GM13976 (cell line): ENCODE results near the gene MTHFSD.

Experiments
- DNase-seq: peaks from one replicate; pipeline ENCODE4 v3.0.0; 2012; ENCODE audit warnings: low spot score
- in situ Hi-C: fragments of 300-500 bp; cut with MboI; formaldehyde crosslinking; loops from one replicate; pipeline ENCODE4 v1.12.0; 2022; ENCODE audit warnings: low sequenced_read_pairs, mixed read lengths, inconsistent platforms; ENCODE audit not compliant: unreplicated experiment
- TF ChIP-seq, protein P1 (sequence below): IDR thresholded peaks from 2 replicates; pipeline ENCODE4 v1.5.1; 2012; ENCODE audit warnings: borderline replicate concordance, mild to moderate bottlenecking; ENCODE audit not compliant: insufficient read depth; ENCODE audit errors: extremely low read depth, missing control alignments, control extremely low read depth

MTHFSD gene

DNA sequence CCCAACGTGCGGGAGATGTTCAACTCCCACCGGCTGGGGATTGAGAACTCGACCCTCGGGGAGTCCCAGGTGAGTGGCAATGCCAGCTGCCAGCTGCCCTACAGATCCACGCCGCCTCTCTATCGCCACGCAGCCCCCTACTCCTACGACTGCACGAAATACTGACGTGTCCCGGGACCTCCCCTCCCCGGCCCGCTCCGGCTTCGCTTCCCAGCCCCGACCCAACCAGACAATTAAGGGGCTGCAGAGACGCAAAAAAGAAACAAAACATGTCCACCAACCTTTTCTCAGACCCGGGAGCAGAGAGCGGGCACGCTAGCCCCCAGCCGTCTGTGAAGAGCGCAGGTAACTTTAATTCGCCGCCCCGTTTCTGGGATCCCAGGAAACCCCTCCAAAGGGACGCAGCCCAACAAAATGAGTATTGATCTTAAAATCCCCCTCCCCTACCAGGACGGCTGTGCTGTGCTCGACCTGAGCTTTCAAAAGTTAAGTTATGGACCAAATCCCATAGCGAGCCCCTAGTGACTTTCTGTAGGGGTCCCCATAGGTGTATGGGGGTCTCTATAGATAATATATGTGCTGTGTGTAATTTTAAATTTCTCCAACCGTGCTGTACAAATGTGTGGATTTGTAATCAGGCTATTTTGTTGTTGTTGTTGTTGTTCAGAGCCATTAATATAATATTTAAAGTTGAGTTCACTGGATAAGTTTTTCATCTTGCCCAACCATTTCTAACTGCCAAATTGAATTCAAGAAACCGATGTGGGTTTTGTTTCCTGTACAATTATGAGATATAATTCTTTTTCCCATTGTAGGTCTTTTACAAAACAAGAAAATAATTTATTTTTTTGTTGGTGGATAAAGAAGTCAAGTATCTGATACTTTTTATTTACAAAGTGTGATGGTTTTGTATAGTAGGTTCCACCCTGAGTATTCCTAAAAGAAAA, 13.9 kb upstream of the MTHFSD start:
- in situ Hi-C loops = loop anchor here (10.0 to 25.0 kb wide), 2 partner anchors 486 to 718 kb away; no protein-coding TSS in a partner anchor
- no peak for DNase-seq
- TF ChIP-seq, protein P1, sequence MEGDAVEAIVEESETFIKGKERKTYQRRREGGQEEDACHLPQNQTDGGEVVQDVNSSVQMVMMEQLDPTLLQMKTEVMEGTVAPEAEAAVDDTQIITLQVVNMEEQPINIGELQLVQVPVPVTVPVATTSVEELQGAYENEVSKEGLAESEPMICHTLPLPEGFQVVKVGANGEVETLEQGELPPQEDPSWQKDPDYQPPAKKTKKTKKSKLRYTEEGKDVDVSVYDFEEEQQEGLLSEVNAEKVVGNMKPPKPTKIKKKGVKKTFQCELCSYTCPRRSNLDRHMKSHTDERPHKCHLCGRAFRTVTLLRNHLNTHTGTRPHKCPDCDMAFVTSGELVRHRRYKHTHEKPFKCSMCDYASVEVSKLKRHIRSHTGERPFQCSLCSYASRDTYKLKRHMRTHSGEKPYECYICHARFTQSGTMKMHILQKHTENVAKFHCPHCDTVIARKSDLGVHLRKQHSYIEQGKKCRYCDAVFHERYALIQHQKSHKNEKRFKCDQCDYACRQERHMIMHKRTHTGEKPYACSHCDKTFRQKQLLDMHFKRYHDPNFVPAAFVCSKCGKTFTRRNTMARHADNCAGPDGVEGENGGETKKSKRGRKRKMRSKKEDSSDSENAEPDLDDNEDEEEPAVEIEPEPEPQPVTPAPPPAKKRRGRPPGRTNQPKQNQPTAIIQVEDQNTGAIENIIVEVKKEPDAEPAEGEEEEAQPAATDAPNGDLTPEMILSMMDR = no peak

DNA sequence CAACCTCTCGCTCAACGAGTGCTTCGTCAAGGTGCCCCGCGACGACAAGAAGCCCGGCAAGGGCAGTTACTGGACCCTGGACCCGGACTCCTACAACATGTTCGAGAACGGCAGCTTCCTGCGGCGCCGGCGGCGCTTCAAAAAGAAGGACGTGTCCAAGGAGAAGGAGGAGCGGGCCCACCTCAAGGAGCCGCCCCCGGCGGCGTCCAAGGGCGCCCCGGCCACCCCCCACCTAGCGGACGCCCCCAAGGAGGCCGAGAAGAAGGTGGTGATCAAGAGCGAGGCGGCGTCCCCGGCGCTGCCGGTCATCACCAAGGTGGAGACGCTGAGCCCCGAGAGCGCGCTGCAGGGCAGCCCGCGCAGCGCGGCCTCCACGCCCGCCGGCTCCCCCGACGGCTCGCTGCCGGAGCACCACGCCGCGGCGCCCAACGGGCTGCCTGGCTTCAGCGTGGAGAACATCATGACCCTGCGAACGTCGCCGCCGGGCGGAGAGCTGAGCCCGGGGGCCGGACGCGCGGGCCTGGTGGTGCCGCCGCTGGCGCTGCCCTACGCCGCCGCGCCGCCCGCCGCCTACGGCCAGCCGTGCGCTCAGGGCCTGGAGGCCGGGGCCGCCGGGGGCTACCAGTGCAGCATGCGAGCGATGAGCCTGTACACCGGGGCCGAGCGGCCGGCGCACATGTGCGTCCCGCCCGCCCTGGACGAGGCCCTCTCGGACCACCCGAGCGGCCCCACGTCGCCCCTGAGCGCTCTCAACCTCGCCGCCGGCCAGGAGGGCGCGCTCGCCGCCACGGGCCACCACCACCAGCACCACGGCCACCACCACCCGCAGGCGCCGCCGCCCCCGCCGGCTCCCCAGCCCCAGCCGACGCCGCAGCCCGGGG, 12.9 kb upstream of the MTHFSD start:
- TF ChIP-seq, protein P1 = no peak
- in situ Hi-C loops = loop anchor here (10.0 to 25.0 kb wide), 2 partner anchors 487 to 719 kb away; no protein-coding TSS in a partner anchor
- no peak for DNase-seq

DNA sequence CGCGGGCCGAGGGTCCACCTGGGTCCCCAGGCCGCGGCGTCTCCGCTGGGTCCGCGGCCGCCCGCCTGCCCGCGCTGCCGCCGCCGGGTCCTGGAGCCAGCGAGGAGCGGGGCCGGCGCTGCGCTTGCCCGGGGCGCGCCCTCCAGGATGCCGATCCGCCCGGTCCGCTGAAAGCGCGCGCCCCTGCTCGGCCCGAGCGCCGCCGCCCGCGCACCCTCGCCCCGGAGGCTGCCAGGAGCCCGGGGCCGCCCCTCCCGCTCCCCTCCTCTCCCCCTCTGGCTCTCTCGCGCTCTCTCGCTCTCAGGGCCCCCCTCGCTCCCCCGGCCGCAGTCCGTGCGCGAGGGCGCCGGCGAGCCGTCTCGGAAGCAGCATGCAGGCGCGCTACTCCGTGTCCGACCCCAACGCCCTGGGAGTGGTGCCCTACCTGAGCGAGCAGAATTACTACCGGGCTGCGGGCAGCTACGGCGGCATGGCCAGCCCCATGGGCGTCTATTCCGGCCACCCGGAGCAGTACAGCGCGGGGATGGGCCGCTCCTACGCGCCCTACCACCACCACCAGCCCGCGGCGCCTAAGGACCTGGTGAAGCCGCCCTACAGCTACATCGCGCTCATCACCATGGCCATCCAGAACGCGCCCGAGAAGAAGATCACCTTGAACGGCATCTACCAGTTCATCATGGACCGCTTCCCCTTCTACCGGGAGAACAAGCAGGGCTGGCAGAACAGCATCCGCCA, 12.1 kb upstream of the MTHFSD start:
- TF ChIP-seq, protein P1 = no peak
- in situ Hi-C loops = loop anchor here (10.0 to 25.0 kb wide), 2 partner anchors 488 to 720 kb away; no protein-coding TSS in a partner anchor
- DNase-seq = no peak

GRCh38 chr16:86566601-86566965, 11.5 kb upstream of the MTHFSD start, which contains the start of gene FOXC2:
Gene FOXC2, plus strand, starts transcription at chr16:86566829. Its CDS starts 507 bp downstream, at chr16:86567336.
- TF ChIP-seq, protein P1 = no peak
- in situ Hi-C loops = loop anchor here (10.0 to 25.0 kb wide), 2 partner anchors 488 to 721 kb away; no protein-coding TSS in a partner anchor
- DNase-seq = no peak

DNA sequence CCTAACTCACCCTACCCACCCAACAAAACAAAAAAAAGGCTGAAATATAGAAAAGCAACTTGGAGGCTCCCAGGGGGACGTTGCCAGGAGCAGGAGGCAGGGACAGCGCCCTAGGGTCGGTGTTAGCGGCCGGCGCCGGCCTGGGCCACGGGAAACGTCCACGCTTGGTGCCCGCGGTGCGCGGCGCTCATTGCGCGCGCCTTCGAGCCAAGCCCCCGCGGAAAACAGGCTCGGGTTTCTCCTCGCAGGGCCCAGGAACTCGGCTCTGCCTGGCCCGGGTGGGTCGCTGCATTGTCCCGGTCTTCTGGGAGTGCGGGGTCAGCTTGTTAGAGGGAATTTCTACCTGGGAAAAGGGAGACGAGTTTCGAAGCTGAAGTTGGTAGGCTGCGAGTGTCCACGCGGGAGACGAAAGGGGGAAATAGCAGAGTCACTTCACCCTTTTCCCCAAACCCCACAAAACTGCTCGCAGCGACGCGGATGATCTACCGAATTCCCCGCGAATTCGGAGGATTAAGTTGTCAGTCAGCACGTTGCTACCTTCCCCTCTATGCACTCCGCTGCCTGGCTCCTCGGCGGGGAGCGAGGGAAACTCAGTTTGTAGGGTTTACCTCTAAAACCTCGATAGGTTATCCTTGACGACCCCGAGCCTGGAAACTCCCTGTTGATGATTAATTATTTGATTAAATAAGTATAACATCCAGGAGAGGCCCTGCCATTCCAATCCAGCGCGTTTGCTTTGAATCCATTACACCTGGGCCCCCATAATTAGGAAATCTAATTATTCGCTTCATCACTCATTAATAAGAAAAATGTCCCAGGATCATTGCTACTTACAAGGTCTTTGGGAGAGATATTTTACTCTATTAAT, 10.8 kb upstream of the MTHFSD start:
- DNase-seq = no peak
- in situ Hi-C loops = loop anchor here (10.0 to 25.0 kb wide), 2 partner anchors 489 to 721 kb away; no protein-coding TSS in a partner anchor
- TF ChIP-seq, protein P1 = no peak
